ENCODE results near the gene NTMT2.

Gene NTMT2

GRCh38 chr1:170210142-170210541 is 64.4 kb downstream of the NTMT2 start:
- no peak for DNase-seq
- ATAC-seq = no peak

DNA sequence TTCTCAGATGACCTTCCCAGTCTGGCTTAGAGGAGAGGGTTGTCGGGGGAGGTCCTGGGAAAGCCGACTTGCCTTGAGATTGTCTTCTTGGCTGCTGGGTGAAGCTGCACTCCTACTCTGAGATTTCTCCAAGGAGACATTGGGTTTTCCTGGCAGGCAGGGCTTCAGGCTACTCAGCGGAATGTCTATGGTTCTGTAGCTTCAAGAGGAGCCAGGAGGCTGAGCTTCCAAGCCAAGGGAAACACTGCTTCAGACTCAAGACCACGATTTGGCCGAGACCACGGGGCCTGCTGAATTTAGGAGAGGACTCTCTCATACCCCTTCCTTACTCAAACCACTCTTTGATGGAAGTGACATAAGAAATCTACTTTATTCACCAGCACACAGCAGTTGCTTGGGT is 67.8 kb downstream of the NTMT2 start:
- DNase-seq (no peak), ATAC-seq (no peak)

DNA sequence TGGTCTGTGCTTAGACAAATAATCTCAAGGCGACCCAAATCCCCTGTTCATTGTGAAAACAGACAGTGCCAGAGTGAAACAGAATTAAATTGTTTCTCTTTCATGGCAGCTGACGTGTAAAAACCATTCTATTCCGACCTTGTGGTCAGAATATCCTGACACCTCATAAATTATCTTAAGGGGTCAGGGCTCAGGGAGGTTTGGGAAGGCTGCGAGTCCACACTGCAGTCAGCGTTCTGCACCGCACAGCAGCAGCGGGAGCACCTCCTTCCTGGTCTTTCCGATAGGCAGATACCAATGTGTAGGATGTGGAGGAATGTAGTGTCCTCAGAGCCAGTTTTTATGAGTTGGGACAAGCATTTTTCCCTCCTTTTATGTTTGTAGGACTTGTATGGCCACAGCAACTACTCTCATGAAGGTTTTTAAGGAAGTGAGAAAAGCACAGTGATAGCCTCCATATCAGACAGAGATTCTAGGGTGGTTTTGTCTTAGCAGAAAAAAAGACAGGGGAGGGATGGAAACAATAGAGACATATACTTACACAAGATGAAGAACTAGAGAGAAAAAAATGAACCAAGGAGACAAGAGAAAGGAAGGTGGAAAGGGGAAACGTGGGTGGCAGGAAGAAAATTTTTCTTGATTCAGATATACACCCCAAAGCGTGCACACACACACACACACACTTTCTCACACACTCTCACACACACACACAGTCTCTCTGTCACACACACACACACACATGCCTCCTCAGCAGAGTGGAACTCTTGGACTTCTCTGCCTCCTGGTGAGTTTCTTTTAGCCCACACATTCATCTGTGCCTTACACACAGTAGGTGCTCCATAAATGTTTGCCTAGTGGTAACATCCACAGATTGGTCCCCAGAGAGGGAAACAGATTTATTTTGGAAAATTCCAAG is 68.6 kb downstream of the NTMT2 start:
- no peak for DNase-seq
- no peak for ATAC-seq

- no peak for DNase-seq
- ATAC-seq = no peak
Measured at GRCh38 chr1:170215072-170215885, 69.5 kb downstream of the NTMT2 start.

DNA sequence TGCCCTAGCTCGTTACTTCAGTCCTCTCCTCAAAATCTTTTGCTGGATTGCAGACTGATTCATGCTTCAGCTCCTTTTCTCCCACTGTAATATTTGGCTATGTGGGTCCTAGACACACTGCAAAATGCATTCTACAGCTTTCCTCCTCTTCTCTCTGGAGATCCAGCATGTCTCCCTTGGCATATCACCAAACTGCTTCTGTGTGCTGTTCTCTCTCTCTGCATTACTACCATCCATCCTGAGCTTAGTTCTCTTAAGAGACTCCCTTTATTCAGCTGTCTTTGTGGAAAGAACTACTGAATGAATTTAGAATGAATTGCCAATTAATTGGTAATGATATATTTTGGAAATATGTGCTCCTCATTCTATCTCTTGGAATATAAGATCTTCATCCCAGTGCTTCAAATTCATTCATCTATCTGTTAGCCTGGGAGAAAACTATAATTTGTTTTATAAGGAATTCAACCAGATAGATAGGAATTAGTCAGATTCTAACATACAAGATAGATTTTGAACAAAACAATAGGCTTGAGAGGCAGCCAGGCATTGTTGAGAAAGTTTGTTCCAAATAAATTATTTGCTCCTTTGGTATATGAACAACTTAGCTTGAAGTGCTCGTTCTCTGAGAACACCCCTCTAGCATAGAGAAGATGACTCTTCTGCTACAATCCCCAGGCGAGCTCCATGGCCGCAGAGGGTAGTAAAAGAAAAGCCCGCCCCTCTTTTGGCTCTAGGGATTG is 71.9 kb downstream of the NTMT2 start:
- no peak for DNase-seq

GRCh38 chr1:170218257-170218650 is 72.5 kb downstream of the NTMT2 start:
- DNase-seq (no peak), ATAC-seq (no peak)

More for the DNA sequence above, 71.9 kb downstream of the NTMT2 start:
- no peak for ATAC-seq
